ENCODE results near the gene KRTAP10-11.
"Not testable (repeated sequence)": the region's sequence is repeated elsewhere in the genome, so short reads cannot be mapped to it uniquely, and the experiment has no call there.

KRTAP10-11 gene

GRCh38 chr21:44684077-44684476 lies 37.9 kb downstream of the KRTAP10-11 start:
- H3K9me3 ChIP-seq (ENCODE audit: control insufficient read depth, low read length): no peaks in the 10 kb centered on the region
- 86 to 90% methylated on average over 7 of the region's 7 CpGs for WGBS, 2 experiments

GRCh38 chr21:44684483-44684882 lies 38.3 kb downstream of the KRTAP10-11 start:
- WGBS, 2 experiments: 86 to 87% methylated on average over 6 of the region's 6 CpGs
- no peaks in the 10 kb centered on the region for H3K27me3 ChIP-seq (ENCODE audit: control insufficient read depth, insufficient read depth, low read length, poor library complexity, severe bottlenecking)
- H3K36me3 ChIP-seq (ENCODE audit: control insufficient read depth, insufficient read depth, low read length): no peaks in the 10 kb centered on the region

More at GRCh38 chr21:44684077-44684476, 37.9 kb downstream of the KRTAP10-11 start:
- Histone ChIP-seq H3K27ac (ENCODE audit: insufficient read depth, low read depth, low read length, poor library complexity, severe bottlenecking) (no peak overlapping the region), H3K36me3 (ENCODE audit: control insufficient read depth, insufficient read depth, low read length) (no peaks in the 10 kb centered on the region), H3K27me3 (ENCODE audit: control insufficient read depth, insufficient read depth, low read length, poor library complexity, severe bottlenecking) (no peaks in the 10 kb centered on the region), H3K4me3 (ENCODE audit: insufficient read depth, low read depth, low read length) (no peak overlapping the region), H3K4me1 (ENCODE audit: control insufficient read depth, insufficient read depth, low read length) (peaks cover 14% of the 10 kb centered on the region)

DNA sequence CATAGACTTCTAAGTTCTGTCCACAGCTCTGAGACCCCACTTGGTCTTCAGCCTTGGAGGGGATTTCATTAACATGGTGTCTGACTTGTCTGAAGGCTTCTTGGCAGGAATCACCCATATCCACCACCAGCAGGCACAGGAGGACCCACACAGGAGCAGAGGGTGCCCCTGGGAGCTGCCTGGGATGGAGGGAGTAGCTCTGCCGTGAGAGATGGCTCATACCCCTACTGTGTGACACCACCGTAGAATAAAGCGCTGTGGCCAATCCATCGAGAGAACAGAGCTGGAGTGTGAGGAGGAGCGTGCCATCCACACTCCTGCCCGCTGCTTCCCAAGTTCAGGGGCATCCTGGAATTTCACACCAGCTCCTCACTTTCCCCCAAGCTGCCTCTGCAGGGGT lies 38.8 kb downstream of the KRTAP10-11 start:
- not testable (repeated sequence) for H3K9me3 ChIP-seq (ENCODE audit: control insufficient read depth, low read length); H3K36me3 ChIP-seq (ENCODE audit: control insufficient read depth, insufficient read depth, low read length); H3K4me3 ChIP-seq (ENCODE audit: insufficient read depth, low read depth, low read length); H3K27ac ChIP-seq (ENCODE audit: insufficient read depth, low read depth, low read length, poor library complexity, severe bottlenecking); H3K27me3 ChIP-seq (ENCODE audit: control insufficient read depth, insufficient read depth, low read length, poor library complexity, severe bottlenecking)
- 88 to 91% methylated on average over 6 of the region's 6 CpGs for WGBS, 2 experiments
- H3K4me1 ChIP-seq (ENCODE audit: control insufficient read depth, insufficient read depth, low read length): peaks cover 14% of the 10 kb centered on the region

More at GRCh38 chr21:44684483-44684882, 38.3 kb downstream of the KRTAP10-11 start:
- peaks cover 14% of the 10 kb centered on the region for H3K4me1 ChIP-seq (ENCODE audit: control insufficient read depth, insufficient read depth, low read length)
- no peak overlapping the region for H3K27ac ChIP-seq (ENCODE audit: insufficient read depth, low read depth, low read length, poor library complexity, severe bottlenecking)
- H3K4me3 ChIP-seq (ENCODE audit: insufficient read depth, low read depth, low read length): no peak overlapping the region
- no peaks in the 10 kb centered on the region for H3K9me3 ChIP-seq (ENCODE audit: control insufficient read depth, low read length)

DNA sequence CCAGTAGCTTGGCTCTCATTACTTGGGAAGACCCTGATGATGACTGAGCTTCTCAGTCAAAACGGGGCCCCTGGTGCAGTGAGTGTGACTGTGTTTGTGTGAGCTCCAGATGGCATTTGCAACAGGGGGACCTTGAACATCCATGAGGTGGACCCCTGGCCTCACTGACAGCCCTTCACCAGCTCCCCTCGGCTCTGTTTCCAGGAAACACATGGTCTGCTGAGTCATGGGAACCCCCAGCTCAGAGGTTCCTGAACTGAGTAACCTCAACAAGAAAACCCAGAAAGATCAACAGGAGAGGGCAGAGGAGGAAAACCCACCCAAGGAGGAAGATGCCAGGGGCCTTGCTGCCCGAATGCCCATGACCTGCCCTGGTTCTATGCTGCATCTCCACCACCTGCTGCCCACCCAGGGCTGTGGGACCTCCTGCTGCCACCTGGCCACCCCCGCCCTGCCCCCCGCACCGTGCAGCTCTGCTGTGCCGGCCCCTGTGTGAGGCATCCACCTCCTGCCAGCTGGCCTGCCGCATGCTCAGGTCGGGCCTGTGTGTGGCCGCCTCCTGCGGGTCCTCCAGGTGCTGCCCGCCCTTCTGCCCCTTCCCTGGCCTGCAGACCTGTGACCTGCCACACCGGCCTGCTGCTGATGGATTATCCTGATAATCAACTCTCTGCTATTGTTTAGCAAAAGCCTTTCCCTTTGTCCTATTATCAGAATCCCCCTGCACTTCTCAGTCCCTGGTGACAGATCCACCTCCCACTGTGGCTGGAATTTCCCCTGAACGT lies 40.0 kb downstream of the KRTAP10-11 start:
- Histone ChIP-seq H3K9me3 (ENCODE audit: control insufficient read depth, low read length) (no peaks in the 10 kb centered on the region), H3K36me3 (ENCODE audit: control insufficient read depth, insufficient read depth, low read length) (no peaks in the 10 kb centered on the region), H3K27me3 (ENCODE audit: control insufficient read depth, insufficient read depth, low read length, poor library complexity, severe bottlenecking) (no peaks in the 10 kb centered on the region), H3K4me1 (ENCODE audit: control insufficient read depth, insufficient read depth, low read length) (peaks cover 14% of the 10 kb centered on the region), H3K27ac (ENCODE audit: insufficient read depth, low read depth, low read length, poor library complexity, severe bottlenecking) (no peak overlapping the region), H3K4me3 (ENCODE audit: insufficient read depth, low read depth, low read length) (no peak overlapping the region)
- whole genome bisulfite sequencing, 2 experiments: 26 to 28% methylated on average over 14 of the region's 14 CpGs

DNA sequence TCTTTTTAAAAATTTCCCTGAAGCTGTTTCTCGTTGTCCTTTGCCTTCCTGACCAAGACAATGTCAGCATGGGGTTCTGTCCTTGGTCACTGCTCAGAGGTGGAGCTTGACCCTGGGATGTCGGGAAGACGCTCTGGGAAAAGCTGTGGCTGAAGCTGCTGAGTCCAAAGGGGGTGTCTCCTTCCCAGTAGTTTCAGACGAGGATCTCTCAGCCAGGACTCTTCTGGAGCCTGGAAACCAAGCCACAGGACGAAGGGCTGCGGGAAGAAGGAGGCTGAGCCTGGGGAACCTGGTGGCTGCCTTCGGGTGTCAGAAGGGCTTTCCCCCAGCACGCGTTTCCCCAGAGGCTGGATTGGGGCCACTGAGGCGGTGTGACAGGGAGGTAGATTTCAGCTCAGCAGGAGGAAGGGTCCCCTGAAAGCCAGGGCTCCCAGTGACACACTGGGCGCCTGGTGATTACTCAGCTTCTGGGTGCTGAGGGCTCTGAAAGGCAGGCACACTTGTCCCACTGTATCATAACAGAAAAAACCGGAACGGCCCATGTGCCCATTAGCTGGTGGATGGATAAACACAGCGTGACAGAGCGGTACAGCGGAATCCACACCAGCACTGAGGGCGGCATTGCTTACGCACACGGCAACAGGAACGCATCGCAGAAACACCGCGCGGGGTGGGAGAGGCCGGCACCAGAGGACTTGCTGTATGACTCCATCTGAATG lies 40.8 kb downstream of the KRTAP10-11 start:
- Histone ChIP-seq H3K27me3 (ENCODE audit: control insufficient read depth, insufficient read depth, low read length, poor library complexity, severe bottlenecking) (no peaks in the 10 kb centered on the region), H3K4me1 (ENCODE audit: control insufficient read depth, insufficient read depth, low read length) (peaks cover 14% of the 10 kb centered on the region), H3K27ac (ENCODE audit: insufficient read depth, low read depth, low read length, poor library complexity, severe bottlenecking) (peak overlapping the region; percentile 46), H3K9me3 (ENCODE audit: control insufficient read depth, low read length) (no peaks in the 10 kb centered on the region), H3K36me3 (ENCODE audit: control insufficient read depth, insufficient read depth, low read length) (no peaks in the 10 kb centered on the region), H3K4me3 (ENCODE audit: insufficient read depth, low read depth, low read length) (no peak overlapping the region)
- 74% methylated on average over 25 of the region's 25 CpGs for WGBS, 2 experiments

DNA sequence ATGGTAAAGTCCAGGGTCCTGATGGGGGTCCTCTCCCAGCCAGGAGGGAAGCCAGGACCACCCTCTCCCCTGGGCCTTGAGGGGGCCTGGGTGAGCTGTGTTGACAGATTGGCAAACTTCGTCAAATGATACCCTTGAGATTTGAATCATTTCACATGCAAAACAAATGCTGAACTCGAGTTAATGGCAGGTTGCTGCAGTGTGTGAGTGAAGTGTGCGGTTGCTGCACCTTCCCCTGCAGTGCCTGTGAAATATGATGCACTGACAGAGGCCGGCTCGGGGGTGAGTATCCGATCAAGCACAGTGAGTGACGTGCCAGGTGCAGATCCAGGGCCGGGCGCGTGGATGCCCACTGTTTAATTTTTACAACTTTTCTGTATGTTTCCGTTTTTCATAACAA lies 41.5 kb downstream of the KRTAP10-11 start:
- Histone ChIP-seq H3K4me1 (ENCODE audit: control insufficient read depth, insufficient read depth, low read length) (peaks cover 14% of the 10 kb centered on the region), H3K4me3 (ENCODE audit: insufficient read depth, low read depth, low read length) (no peak overlapping the region), H3K9me3 (ENCODE audit: control insufficient read depth, low read length) (no peaks in the 10 kb centered on the region), H3K36me3 (ENCODE audit: control insufficient read depth, insufficient read depth, low read length) (no peaks in the 10 kb centered on the region), H3K27ac (ENCODE audit: insufficient read depth, low read depth, low read length, poor library complexity, severe bottlenecking) (no peak overlapping the region), H3K27me3 (ENCODE audit: control insufficient read depth, insufficient read depth, low read length, poor library complexity, severe bottlenecking) (no peaks in the 10 kb centered on the region)
- WGBS, 2 experiments: 87 to 90% methylated on average over 10 to 11 of the region's 11 CpGs

DNA sequence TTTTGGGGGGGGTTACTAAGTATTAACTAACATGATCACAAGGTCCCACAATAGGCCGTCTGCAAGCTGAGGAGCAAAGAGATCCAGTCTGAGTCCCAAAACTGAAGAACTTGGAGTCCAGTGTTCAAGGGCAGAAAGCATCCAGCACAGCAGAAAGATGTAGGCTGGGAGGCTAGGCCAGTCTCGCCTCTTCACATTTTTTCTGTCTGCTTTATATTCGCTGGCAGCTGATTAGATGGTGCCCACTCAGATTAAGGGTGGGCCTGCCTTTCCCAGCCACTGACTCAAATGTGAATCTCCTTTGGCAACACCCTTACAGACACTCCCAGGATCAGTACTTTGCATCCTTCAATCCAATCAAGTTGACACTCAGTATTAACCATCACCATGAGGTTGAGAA lies 43.5 kb downstream of the KRTAP10-11 start:
- H3K4me3 ChIP-seq (ENCODE audit: insufficient read depth, low read depth, low read length); H3K27me3 ChIP-seq (ENCODE audit: control insufficient read depth, insufficient read depth, low read length, poor library complexity, severe bottlenecking); H3K27ac ChIP-seq (ENCODE audit: insufficient read depth, low read depth, low read length, poor library complexity, severe bottlenecking): not testable (repeated sequence)

DNA sequence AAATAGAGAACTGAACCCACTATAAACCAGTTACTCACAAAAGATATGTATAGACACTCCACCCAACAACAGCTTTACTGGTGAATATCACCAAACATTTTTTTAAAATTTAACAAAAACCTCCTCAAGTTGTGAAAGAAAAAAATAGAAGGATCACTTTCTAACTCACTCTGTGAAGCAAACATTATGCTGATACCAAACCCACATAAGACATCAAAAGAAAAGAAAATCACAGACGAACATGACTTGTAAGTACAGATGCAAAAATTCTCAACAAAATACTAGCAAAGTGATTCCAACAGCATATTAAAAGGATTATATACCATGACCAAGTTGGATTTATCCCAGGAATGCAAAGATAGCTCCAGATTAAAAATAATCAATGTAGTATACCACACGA lies 45.5 kb downstream of the KRTAP10-11 start:
- H3K4me1 ChIP-seq (ENCODE audit: control insufficient read depth, insufficient read depth, low read length): peaks cover 19% of the 10 kb centered on the region
- H3K27ac ChIP-seq (ENCODE audit: insufficient read depth, low read depth, low read length, poor library complexity, severe bottlenecking): no peak overlapping the region
- H3K9me3 ChIP-seq (ENCODE audit: control insufficient read depth, low read length): no peaks in the 10 kb centered on the region
- H3K36me3 ChIP-seq (ENCODE audit: control insufficient read depth, insufficient read depth, low read length): no peaks in the 10 kb centered on the region
- no peaks in the 10 kb centered on the region for H3K27me3 ChIP-seq (ENCODE audit: control insufficient read depth, insufficient read depth, low read length, poor library complexity, severe bottlenecking)
- 74 to 79% methylated on average over 2 of the region's 2 CpGs for WGBS, 2 experiments
- no peak overlapping the region for H3K4me3 ChIP-seq (ENCODE audit: insufficient read depth, low read depth, low read length)

More for the DNA sequence above, 43.5 kb downstream of the KRTAP10-11 start:
- 90 to 91% methylated on average over 3 of the region's 3 CpGs for WGBS, 2 experiments
- peaks cover 14% of the 10 kb centered on the region for H3K4me1 ChIP-seq (ENCODE audit: control insufficient read depth, insufficient read depth, low read length)
- H3K9me3 ChIP-seq (ENCODE audit: control insufficient read depth, low read length); H3K36me3 ChIP-seq (ENCODE audit: control insufficient read depth, insufficient read depth, low read length): not testable (repeated sequence)

DNA sequence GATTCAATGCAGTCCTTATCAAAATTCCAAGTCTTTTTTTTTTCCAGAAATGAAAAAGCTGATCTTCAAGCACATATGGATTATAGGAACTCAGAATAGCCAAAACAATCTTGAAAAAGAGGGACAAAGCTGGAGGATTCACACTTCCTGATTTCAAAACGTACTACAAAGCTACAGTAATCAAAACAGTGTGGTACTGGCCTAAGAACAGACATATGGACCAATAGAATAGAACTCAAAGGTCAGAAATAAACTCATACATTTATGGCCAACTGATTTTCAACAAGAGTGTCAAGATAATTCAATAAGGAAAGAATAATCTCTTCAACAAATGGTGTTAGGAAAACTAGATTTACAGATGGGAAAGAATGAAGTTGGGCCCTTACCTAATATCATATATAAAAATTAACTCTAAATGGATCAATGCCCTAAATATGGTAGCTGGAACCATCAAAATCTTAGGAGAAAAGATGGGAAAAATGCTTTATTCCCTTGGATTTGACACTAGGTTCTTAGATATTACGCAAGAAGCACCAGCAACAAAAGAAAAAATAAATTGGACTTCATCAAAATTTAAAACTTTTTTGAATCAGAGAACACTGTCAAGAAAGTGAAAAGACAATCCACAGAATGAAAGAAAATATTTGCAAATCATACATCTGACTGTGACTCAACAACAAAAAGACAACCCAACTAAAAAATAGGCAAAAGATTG lies 46.7 kb downstream of the KRTAP10-11 start:
- Histone ChIP-seq H3K27ac (ENCODE audit: insufficient read depth, low read depth, low read length, poor library complexity, severe bottlenecking) (no peak overlapping the region), H3K4me1 (ENCODE audit: control insufficient read depth, insufficient read depth, low read length) (peaks cover 16% of the 10 kb centered on the region), H3K9me3 (ENCODE audit: control insufficient read depth, low read length) (no peaks in the 10 kb centered on the region), H3K4me3 (ENCODE audit: insufficient read depth, low read depth, low read length) (no peak overlapping the region), H3K27me3 (ENCODE audit: control insufficient read depth, insufficient read depth, low read length, poor library complexity, severe bottlenecking) (no peaks in the 10 kb centered on the region), H3K36me3 (ENCODE audit: control insufficient read depth, insufficient read depth, low read length) (no peaks in the 10 kb centered on the region)
- WGBS, 2 experiments: 60 to 75% methylated on average over 2 of the region's 2 CpGs

DNA sequence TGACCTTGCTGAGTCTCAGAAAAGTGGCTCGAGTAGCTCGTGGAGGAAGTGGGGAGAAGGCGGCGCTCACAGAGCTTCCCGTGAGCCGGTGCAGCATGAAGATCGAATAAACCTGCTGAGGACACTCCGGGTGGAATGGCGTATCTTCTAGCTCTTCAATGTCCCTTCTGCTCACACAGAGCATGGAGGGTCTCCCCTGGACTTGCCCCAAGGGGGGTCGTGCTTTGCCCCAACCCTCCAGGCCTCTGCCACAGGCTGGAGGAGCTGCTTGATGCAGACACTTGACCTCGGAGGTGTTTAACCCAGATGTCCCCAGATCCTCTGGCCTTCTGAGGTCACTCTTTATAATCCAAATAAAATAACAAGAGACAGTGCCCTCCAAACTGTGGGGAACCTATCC lies 48.6 kb downstream of the KRTAP10-11 start:
- Histone ChIP-seq H3K9me3 (ENCODE audit: control insufficient read depth, low read length) (no peaks in the 10 kb centered on the region), H3K4me3 (ENCODE audit: insufficient read depth, low read depth, low read length) (no peak overlapping the region), H3K36me3 (ENCODE audit: control insufficient read depth, insufficient read depth, low read length) (no peaks in the 10 kb centered on the region), H3K4me1 (ENCODE audit: control insufficient read depth, insufficient read depth, low read length) (peaks cover 26% of the 10 kb centered on the region), H3K27ac (ENCODE audit: insufficient read depth, low read depth, low read length, poor library complexity, severe bottlenecking) (no peak overlapping the region), H3K27me3 (ENCODE audit: control insufficient read depth, insufficient read depth, low read length, poor library complexity, severe bottlenecking) (no peaks in the 10 kb centered on the region)
- 88 to 89% methylated on average over 11 of the region's 11 CpGs for WGBS, 2 experiments

Data from ectodermal cell (in vitro differentiated cells).